Vagina (tissue), 2 donors: ENCODE measurements around the gene SURF2. TPM values are rescaled to one million over a fixed set of nuclear protein-coding genes. Genes with fewer than 3 reads are reported as not detected.
"Not testable (repeated sequence)": the region's sequence is repeated elsewhere in the genome, so short reads cannot be mapped to it uniquely, and the experiment has no call there.

Experiments used
- DNase-seq, 2 donors: peaks; one replicate each; pipeline ENCODE4 v3.0.0-alpha.2; 2017; ENCODE audit errors: extremely low spot score in 2 of 2
- H3K27ac ChIP-seq: fragments of 200-600 bp; sonication (generic); one replicate; pipeline ENCODE4 v1.5.1; 2019
- H3K27me3 ChIP-seq: fragments of 200-600 bp; sonication (generic); one replicate; pipeline ENCODE4 v1.5.1; 2019
- H3K36me3 ChIP-seq, 2 donors: fragments of 200-600 bp; sonication (generic); one replicate each; pipeline ENCODE4 v1.5.1; 2017 to 2019
- H3K4me1 ChIP-seq: fragments of 200-600 bp; sonication (generic); one replicate; pipeline ENCODE4 v1.5.1; 2019
- H3K4me3 ChIP-seq, 2 donors: fragments of 200-600 bp; sonication (generic); 1 replicate in 1 of 2; 2 replicates in 1 of 2; pipeline ENCODE4 v1.5.1; 2016 to 2019
- H3K9me3 ChIP-seq: fragments of 200-600 bp; sonication (generic); one replicate; pipeline ENCODE4 v1.5.1; 2019
- CTCF ChIP-seq, 3 experiments: fragments of 450-650 bp in 2 of 3; fragments of 200-600 bp in 1 of 3; sonication (generic) in 1 of 3; IDR thresholded peaks; one replicate each; pipeline ENCODE4 v1.5.1; 2017 to 2019; ENCODE audit warnings: antibody characterized with exemption in 3 of 3, mild to moderate bottlenecking in 2 of 3, moderate library complexity in 2 of 3
- POLR2A ChIP-seq, 2 donors: fragments of 450-650 bp; IDR thresholded peaks; one replicate each; pipeline ENCODE4 v1.6.1; 2017; ENCODE audit warnings: antibody characterized with exemption in 2 of 2, mild to moderate bottlenecking in 2 of 2, moderate library complexity in 2 of 2
- POLR2AphosphoS5 ChIP-seq, 2 donors: sonication (generic); formaldehyde crosslinking; IDR thresholded peaks; one replicate each; pipeline ENCODE4 v1.9.0; 2017; ENCODE audit warnings: antibody characterized with exemption in 2 of 2, mild to moderate bottlenecking in 2 of 2, low read depth in 1 of 2; ENCODE audit not compliant: insufficient read depth in 1 of 2
- intact Hi-C: fragments of 100-400 bp; cut with DNase I; formaldehyde crosslinking; loops from one replicate; pipeline ENCODE4 v1.15.1; 2023
- total RNA-seq: library from RNA; depleted of rRNA; stranded (reverse); fragments of >200 nt; gene quantifications from one replicate; pipeline ENCODE4 v1.2.3, GENCODE V29; 2016

The SURF2 gene
- total RNA-seq, 1 donor from 2014 or later, result 19.9 TPM

- intact Hi-C loops, result no loop called here
- Histone ChIP-seq H3K27me3 (no peaks in the 10 kb centered on the region), H3K4me1 (no peaks in the 10 kb centered on the region), H3K36me3 (no peaks in the 10 kb centered on the region), H3K9me3 (no peaks in the 10 kb centered on the region), H3K27ac (no peak overlapping the region), H3K4me3 (no peak overlapping the region)
- no peak for DNase-seq
- no peak for TF ChIP-seq CTCF (IDR thresholded peaks at IDR 0.05)
- no peak for TF ChIP-seq POLR2AphosphoS5 (IDR thresholded peaks at IDR 0.05; ENCODE audit: insufficient read depth in 1 of 2, low read depth in 1 of 2)
- no peak for TF ChIP-seq POLR2A (IDR thresholded peaks at IDR 0.05)
These were observed 33.2 kb downstream of the SURF2 start for GRCh38 chr9:133389562-133389961.

GRCh38 chr9:133390713-133391112 lies 34.4 kb downstream of the SURF2 start:
- Histone ChIP-seq H3K9me3 (no peaks in the 10 kb centered on the region), H3K36me3 (no peaks in the 10 kb centered on the region), H3K27ac (no peak overlapping the region), H3K4me3 (no peak overlapping the region), H3K4me1 (no peaks in the 10 kb centered on the region), H3K27me3 (no peaks in the 10 kb centered on the region)
- intact Hi-C loops, result no loop called here
- TF ChIP-seq POLR2AphosphoS5 (IDR thresholded peaks at IDR 0.05; ENCODE audit: insufficient read depth in 1 of 2, low read depth in 1 of 2), result no peak
- no peak for TF ChIP-seq POLR2A (IDR thresholded peaks at IDR 0.05)
- no peak for DNase-seq

- H3K27me3 ChIP-seq, intact Hi-C loops, H3K27ac ChIP-seq, DNase-seq, H3K9me3 ChIP-seq, H3K4me1 ChIP-seq, H3K36me3 ChIP-seq, H3K4me3 ChIP-seq: not testable (repeated sequence)
These were observed 35.1 kb downstream of the SURF2 start for GRCh38 chr9:133391449-133391848.

GRCh38 chr9:133392308-133392707 lies 36.0 kb downstream of the SURF2 start:
- H3K4me3 ChIP-seq, intact Hi-C loops, H3K4me1 ChIP-seq, DNase-seq, H3K27ac ChIP-seq, H3K36me3 ChIP-seq, H3K27me3 ChIP-seq, H3K9me3 ChIP-seq: not testable (repeated sequence)

- no peaks in the 10 kb centered on the region for H3K27me3 ChIP-seq
- no peak overlapping the region for H3K4me3 ChIP-seq
- H3K27ac ChIP-seq, result no peak overlapping the region
- DNase-seq, result no peak
- TF ChIP-seq POLR2AphosphoS5 (IDR thresholded peaks at IDR 0.05; ENCODE audit: insufficient read depth in 1 of 2, low read depth in 1 of 2), result no peak
- TF ChIP-seq CTCF (IDR thresholded peaks at IDR 0.05), result no peak
- no peak for TF ChIP-seq POLR2A (IDR thresholded peaks at IDR 0.05)
- no peaks in the 10 kb centered on the region for H3K36me3 ChIP-seq
- intact Hi-C loops, result no loop called here
- H3K9me3 ChIP-seq, result no peaks in the 10 kb centered on the region
- H3K4me1 ChIP-seq, result no peaks in the 10 kb centered on the region
These were observed 37.0 kb downstream of the SURF2 start for GRCh38 chr9:133393399-133393798.

- no peaks in the 10 kb centered on the region for H3K4me1 ChIP-seq
- H3K9me3 ChIP-seq, result no peaks in the 10 kb centered on the region
- no peaks in the 10 kb centered on the region for H3K27me3 ChIP-seq
- H3K36me3 ChIP-seq, result no peaks in the 10 kb centered on the region
- H3K27ac ChIP-seq, result no peak overlapping the region
- no peak for TF ChIP-seq CTCF (IDR thresholded peaks at IDR 0.05)
- no peak for TF ChIP-seq POLR2A (IDR thresholded peaks at IDR 0.05)
- no peak for TF ChIP-seq POLR2AphosphoS5 (IDR thresholded peaks at IDR 0.05; ENCODE audit: insufficient read depth in 1 of 2, low read depth in 1 of 2)
- H3K4me3 ChIP-seq, result no peak overlapping the region
- intact Hi-C loops, result no loop called here
- DNase-seq, result no peak
These were observed 38.4 kb downstream of the SURF2 start for GRCh38 chr9:133394687-133395271.
